ENCODE data around the gene LELP1.

- TF ChIP-seq CTCF (IDR thresholded peaks at IDR 0.05): no peak
- TF ChIP-seq POLR2AphosphoS5 (IDR thresholded peaks at IDR 0.05): no peak
- TF ChIP-seq POLR2A (IDR thresholded peaks at IDR 0.05): no peak
- TF ChIP-seq EP300 (IDR thresholded peaks at IDR 0.05; ENCODE audit: low read depth): no peak
Observed at GRCh38 chr1:153251087-153251486, 47.9 kb downstream of the LELP1 start.

Data from transverse colon (tissue), 4 donors.